Measurements from ENCODE around the gene CNIH2.
"Not testable (repeated sequence)": the region's sequence is repeated elsewhere in the genome, so short reads cannot be mapped to it uniquely, and the experiment has no call there.

Gene CNIH2

DNA sequence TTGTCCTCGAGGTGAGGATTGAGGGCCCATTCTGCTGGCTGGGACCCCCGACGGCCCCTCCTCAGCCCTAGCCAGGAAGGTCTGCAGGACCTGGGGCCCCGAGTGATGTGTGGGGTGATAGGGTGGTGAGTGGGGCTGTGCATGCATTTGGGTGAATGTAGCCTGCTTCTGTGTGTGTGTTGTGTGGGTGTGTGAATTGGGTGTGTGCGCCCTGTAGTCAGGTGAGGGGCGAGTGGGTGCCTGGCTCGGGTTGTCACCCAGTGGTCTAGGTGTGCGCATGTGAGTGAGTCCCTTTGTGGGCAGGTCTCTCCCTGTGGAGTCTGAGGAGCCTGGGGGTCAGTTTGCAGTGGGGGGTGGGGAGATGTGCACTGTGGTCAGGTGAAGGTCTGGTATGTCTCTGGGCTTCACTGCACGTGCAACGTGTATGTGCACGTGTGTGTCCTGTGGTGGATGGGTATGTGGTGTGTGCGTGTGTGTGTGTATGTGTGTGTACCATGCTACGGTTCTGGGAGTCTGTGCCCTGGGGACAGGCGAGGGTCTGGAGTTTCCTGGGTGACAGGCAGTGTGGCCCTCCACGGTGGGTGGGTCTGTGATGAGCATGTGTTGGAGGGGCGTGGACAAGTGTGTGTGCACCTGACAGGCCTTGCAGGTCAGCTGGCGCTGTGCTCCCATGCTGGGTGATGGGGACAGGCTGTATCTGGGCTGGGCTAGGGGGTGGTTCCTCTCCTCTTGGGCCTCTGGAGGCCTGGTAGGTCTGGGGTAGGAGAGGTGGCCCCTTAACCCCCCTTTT is 14.8 kb downstream of the CNIH2 start:
- DNase-seq: no peak

DNA sequence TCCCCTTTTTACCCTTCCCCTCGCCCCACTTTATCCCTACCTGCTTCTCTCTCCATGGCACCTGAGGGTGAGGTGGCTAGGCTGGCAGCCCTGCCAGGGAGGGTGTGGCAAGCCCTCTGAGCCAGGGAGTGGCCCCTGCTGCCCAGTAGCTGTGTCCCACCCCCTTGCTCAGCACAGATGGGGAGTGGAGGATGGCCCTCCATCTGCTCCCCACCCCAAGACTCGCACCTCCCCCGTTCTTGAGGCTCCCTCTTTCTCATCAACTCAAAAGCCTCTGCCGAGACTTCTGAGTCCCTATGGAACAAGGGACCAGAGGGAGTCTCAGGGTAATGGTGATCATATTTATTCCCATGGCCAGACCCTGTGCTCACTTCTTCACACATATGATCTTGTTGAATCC is 15.4 kb downstream of the CNIH2 start:
- DNase-seq: no peak

DNA sequence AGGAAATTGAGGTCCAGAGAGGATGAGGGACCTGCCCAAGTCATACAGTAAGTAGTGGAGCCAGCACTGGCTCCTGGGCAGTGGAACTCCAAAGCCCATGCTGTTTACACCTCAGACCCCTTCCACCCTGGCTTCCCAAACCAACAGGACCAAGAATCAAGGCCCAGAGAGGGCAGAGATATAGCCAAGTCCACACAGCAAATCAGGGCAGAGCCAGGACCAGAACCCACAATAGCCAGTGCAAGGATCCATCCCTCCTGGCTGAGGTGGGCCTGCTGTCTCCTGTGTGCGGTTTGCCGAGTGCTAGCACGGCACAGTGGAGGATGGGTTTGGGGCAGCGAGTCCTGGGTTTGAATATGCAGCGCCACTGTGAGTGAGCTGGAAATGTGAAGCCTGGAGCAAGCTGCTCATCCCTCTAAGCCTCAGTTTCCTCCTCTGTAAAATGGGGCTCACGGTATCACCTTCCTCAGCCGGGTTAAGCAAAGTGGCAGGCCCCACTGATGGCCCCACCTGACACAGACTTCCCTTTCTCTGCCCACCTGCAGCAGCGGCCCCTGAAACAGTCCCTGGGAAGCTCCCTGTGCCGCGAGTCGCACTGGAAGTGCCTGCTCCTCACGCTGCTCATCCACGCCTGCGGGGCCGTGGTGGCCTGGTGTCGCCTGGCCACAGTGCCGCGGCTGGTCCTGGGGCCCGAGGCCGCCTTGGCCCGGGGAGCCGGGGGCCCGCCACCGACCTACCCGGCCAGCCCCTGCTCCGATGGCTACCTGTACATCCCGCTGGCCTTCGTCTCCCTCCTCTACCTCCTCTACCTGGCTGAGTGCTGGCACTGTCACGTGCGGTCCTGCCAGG is 16.0 kb downstream of the CNIH2 start:
- no peak for DNase-seq

DNA sequence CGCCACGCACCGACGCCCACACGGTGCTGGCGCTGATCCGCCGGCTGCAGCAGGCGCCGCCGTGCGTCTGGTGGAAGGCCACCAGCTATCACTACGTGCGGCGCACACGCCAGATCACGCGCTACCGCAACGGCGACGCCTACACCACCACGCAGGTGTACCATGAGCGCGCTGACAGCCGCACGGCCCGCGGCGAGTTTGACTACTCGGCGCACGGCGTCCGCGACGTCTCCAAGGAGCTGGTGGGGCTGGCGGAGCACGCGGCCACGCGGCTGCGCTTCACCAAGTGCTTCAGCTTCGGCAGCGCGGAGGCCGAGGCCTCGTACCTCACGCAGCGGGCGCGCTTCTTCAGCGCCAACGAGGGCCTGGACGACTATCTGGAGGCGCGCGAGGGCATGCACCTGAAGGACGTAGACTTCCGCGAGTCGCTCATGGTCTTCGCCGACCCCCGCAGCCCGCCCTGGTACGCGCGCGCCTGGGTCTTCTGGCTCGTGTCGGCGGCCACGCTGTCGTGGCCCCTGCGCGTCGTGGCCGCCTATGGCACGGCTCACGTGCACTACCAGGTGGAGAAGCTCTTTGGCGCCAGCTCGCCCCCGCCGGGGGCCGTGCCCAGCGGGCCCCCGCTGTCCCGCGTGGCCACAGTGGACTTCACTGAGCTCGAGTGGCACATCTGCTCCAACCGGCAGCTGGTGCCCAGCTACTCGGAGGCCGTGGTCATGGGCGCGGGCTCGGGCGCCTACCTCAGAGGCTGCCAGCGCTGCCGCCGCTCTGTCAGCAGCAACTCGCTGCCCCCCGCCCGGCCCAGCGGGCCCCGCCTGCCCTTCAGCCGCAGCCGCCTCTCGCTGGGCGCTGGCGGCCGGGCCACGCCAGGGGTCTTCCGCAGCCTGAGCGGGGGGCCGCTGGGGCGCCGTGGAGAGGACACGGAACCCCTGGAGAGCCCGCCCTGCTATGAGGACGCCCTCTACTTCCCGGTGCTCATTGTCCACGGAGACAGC is 16.9 kb downstream of the CNIH2 start:
- no peak for DNase-seq

DNA sequence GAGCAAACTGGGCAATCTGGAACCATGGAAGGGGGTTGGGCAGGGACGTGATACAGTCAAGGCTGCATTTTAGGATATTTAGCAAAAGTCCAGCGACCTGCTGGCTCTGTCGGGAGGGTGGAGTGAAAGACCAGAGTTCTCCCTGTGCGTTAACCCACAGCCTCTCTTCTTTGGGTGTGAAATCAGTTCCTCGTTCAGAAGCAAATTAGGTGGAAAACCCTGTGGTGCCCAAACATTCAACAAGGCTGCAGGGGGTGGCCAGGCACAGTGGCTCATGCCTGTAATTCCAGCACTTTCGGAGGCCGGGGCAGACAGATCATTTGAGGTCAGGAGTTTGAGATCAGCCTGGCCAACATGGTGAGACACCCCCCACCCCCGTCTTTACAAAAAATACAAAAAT is 19.6 kb downstream of the CNIH2 start:
- DNase-seq: no peak

- DNase-seq: no peak
Measured at GRCh38 chr11:66299186-66299585, 21.2 kb downstream of the CNIH2 start.

DNA sequence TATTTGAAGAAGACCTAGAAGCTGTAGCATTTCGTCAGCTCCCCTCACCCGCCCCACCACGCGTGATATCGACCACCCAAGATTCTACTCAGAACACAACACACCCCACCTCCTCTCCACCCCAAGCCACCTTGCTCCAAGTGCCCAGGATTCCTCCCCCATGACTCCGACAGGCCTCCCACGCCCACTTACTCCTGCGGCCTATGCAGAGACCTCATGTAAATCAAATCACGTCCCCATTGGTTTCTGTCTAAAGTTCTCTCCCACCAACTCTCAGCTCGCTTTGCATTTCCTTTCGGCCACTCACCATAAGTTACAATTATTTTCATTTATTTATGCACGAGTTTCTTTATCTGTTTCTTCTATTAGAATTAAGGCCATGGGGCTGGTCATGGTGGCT is 24.7 kb downstream of the CNIH2 start:
- no peak for DNase-seq

- no peak for DNase-seq
Measured at GRCh38 chr11:66309475-66309874, 31.5 kb downstream of the CNIH2 start.

- DNase-seq: no peak
Measured at GRCh38 chr11:66310324-66310723, 32.3 kb downstream of the CNIH2 start.

DNA sequence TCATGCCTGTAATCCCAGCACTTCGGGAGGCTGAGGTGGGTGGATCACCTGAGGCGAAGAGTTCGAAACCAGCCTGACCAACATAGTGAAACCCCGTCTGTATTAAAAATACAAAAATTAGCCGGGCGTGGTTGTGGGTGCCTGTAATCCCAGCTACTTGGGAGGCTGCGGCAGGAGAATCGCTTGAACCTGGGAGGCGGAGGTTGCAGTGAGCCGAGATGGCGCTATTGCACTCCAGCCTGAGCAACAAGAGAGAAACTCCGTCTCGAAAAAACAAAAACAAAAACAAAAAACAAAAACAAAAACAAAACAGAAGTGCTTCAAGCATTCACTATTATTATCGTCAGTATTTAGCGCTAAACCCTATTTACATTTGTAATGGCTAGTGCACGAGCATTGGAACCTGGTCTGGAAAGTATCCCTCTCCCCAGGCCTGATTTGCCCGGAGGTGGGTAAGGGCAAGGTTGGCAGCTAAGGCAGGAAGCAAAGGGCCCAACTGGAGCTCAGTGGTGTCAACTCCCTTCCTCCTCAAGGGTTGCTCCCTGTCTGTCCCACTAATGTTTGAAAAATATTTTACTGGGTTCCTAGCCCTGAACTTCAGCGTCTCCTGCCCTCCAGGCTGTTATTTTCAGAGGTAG is 32.9 kb downstream of the CNIH2 start:
- not testable (repeated sequence) for DNase-seq

- no peak for DNase-seq
Measured at GRCh38 chr11:66311470-66311964, 33.5 kb downstream of the CNIH2 start.

GRCh38 chr11:66311965-66312548 is 34.1 kb downstream of the CNIH2 start:
- peak; percentile 93 to 95 for DNase-seq

DNA sequence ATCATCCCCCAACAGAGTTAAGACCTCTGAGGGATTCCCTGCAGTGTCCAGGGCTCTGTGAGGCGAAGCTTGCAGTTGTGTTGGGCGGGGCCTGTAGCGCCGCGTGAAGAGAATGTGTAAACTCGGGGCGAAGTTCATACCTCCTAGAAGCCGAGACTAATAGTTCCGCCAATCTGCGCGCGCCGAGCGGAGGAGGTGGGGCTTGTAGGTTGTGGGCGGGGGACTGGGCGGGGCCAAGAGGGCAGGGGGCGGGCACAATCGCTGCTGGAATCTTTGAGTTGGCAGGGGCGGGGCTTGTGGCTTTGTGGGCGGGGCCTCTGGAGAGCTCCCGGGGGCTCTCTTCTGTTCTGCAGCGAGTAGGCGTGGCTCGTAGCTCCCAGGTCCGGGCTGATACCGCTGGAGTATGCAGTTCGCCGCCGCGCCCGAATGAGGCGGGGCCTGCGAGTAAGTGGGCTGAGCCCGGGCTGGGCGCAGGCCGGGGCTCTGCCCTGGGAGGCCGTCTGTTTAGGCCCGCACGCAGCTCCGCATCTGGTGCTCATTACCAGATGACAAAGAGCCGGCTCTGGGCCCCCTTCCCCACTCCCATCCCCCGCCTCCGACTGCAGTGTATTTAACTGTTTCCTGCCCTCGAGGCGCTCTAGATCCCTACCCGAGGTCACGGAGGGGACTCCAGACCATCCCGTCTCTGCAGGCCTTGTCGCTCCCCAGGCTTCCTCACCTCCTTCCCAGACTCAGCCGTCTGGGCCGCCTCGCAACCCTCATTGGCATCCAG is 34.8 kb downstream of the CNIH2 start:
- DNase-seq: peak; percentile 83 to 87

DNA sequence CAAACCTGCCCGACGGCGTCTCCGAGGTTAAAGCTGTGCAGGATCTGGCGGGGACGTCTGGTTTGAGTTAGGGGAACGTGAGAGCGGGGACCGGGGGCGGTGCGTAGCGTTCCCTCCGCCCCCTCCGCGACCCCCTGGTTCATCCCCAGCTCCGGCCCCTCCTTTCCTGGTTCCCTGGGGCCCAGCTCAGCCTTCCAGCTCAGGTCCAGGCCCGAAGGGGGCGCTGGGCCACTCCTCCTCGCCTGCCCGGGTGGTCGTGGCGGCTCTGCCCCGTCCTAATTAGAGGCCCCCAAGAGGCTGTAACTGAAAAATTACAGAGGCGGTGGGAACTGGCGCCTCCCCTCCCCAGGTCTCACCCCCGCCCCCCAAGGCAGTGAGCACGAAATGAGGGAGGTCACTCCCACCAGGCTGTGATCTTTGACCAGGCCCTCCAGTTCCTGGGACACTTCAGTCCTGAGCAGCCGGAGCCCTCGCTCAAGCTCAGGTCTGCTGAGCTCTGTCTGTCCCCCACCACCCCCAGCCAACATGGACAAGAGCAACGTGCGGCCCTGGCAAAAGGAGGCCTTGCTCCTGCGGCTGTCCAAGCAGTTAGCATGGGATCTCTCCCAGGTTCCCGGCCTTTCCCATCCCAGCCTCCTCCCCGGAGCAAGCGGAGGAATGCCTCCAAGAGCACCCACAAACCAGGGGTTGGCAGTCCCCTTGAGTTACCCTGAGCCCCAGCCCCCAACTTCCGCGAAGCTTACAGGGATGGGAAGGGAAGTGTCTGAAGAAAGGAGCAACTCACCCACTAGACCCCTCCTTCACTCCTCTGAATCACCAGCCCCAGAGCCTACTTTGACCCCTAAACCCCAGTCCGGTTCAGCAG is 35.6 kb downstream of the CNIH2 start:
- DNase-seq: no peak

- DNase-seq: no peak
Measured at GRCh38 chr11:66314186-66314501, 36.2 kb downstream of the CNIH2 start.

DNA sequence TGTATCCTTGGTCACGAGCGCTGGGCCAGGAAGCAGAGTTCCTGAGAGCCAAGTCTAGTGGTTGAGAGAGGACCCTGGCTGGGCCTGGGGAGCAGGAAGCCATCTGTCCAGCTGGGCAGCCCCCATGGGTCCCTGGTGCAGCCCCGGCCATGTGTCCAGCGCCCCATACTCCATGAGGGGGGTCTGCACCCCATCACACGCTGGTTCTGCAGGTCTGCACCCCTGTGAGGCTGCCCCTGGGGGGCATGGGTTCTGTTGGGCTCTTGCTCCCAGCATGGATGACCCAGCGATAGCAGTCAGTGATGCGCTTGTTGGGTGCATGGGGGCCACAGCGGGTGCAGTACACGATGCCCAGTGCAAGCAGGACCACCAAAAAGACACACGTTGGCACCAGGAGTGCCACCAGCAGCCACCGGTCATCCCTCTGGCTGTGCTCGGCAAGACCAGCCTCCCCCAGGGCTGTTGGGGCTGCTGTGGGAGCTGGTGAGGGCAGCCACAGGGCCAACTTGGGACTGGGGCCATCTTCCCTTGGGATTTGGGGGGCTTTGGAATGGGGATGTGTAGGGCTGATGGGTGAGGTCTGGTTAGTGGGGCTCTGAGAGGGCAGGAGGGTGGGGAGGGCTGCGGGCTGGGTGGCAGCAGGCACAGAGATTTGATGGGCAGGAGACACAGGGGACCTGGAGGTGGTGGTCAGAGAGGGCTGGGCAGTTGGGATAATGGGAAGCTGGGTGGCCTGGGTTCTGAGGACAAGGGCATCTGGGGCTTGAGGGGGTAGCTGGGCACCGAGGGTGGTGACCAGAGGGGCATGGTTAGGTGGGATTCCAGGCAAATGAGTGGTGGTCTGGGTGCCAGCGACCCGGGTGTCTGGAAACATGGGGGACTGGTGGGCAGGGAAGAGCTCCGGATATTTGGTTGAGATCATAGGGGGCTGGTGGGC is 36.9 kb downstream of the CNIH2 start:
- no peak for DNase-seq

- DNase-seq: no peak
Measured at GRCh38 chr11:66315498-66315885, 37.5 kb downstream of the CNIH2 start.

GRCh38 chr11:66315921-66316811 is 38.2 kb downstream of the CNIH2 start:
- no peak for DNase-seq

Data from NCI-H2081 (cell line).